ENCODE results near the gene HTR6. TPM values are rescaled to one million over a fixed set of nuclear protein-coding genes. Genes with fewer than 3 reads are reported as not detected.
"Not testable (repeated sequence)": the region's sequence is repeated elsewhere in the genome, so short reads cannot be mapped to it uniquely, and the experiment has no call there.

Gene HTR6
- total RNA-seq, 1 experiment from 2014 or later = 0.57 TPM

GRCh38 chr1:19635646-19636045 is 29.0 kb upstream of the HTR6 start:
- RAD21 ChIA-PET (ENCODE audit: low non-redundant PET in 1 of 2, low total read pairs in 2 of 2, uncharacterized antibody in 2 of 2, unreplicated experiment in 2 of 2) = no interaction called here
- no peaks in the 10 kb centered on the region for H3K36me3 ChIP-seq (ENCODE audit: control insufficient read depth in 1 of 2, insufficient read depth in 2 of 2, low read length in 2 of 2)
- H3K9me3 ChIP-seq (ENCODE audit: control insufficient read depth in 1 of 2, insufficient read depth in 1 of 2, low read depth in 1 of 2, low read length in 2 of 2) = no peaks in the 10 kb centered on the region
- no TSS peak for BruUV-seq (replicated peaks)
- H3K79me2 ChIP-seq (ENCODE audit: insufficient read depth, low read length) = no peaks in the 10 kb centered on the region
- no peaks in the 10 kb centered on the region for H3K9me2 ChIP-seq (ENCODE audit: insufficient read depth)
- peak overlapping the region; percentile 19; the same call in 1 of the 2 replicates for H3K4me2 ChIP-seq (ENCODE audit: low read length)
- no peaks in the 10 kb centered on the region for H4K20me1 ChIP-seq (ENCODE audit: insufficient read depth)
- H3K27me3 ChIP-seq (ENCODE audit: insufficient read depth, low read length) = no peaks in the 10 kb centered on the region
- no peak overlapping the region for H3K9ac ChIP-seq (ENCODE audit: low read length)
- POLR2A ChIA-PET = no interaction called here
- peaks cover 11 to 18% of the 10 kb centered on the region in 2 experiments; a peak in 3 of 4 replicates for H3K4me1 ChIP-seq (ENCODE audit: control insufficient read depth in 1 of 2, insufficient read depth in 2 of 2, low read length in 2 of 2)
- intact Hi-C loops (cut with micrococcal nuclease) = no loop called here
- no peak for DNase-seq (ENCODE audit: low read depth, low spot score)
- no peak overlapping the region for H3K4me3 ChIP-seq (replicated peaks in 1 of 2; ENCODE audit: low read depth in 1 of 2, low read length in 2 of 2)
- peak; percentile 47; the same call in 1 of the 2 replicates for ATAC-seq
- CTCF ChIA-PET = no interaction called here
- no peak overlapping the region for H3K27ac ChIP-seq (ENCODE audit: low read depth, low read length)
- H2AFZ ChIP-seq (ENCODE audit: low read depth, low read length, poor library complexity, severe bottlenecking) = no peak overlapping the region
- TF ChIP-seq POLR2A (IDR thresholded peaks at IDR 0.05; ENCODE audit: borderline replicate concordance, extremely low read depth, insufficient read depth, insufficient read length) (no peak), JUND (IDR thresholded peaks at IDR 0.05) (no peak), SRF (IDR thresholded peaks at IDR 0.05; ENCODE audit: low read depth) (no peak), POLR2AphosphoS5 (IDR thresholded peaks at IDR 0.05; ENCODE audit: low read depth, low read length) (no peak), MAX (IDR thresholded peaks at IDR 0.05) (no peak), CBX3 (IDR thresholded peaks at IDR 0.05; ENCODE audit: low read depth) (no peak)

- no peaks in the 10 kb centered on the region for H3K9me3 ChIP-seq (ENCODE audit: control insufficient read depth in 1 of 2, insufficient read depth in 1 of 2, low read depth in 1 of 2, low read length in 2 of 2)
- ATAC-seq (peak; percentile 20; the same call in 1 of the 2 replicates), DNase-seq (ENCODE audit: low read depth, low spot score) (no peak)
- no peak overlapping the region for H3K4me3 ChIP-seq (replicated peaks in 1 of 2; ENCODE audit: low read depth in 1 of 2, low read length in 2 of 2)
- intact Hi-C loops (cut with micrococcal nuclease) = no loop called here
- no peak overlapping the region for H3K9ac ChIP-seq (ENCODE audit: low read length)
- no peaks in the 10 kb centered on the region for H4K20me1 ChIP-seq (ENCODE audit: insufficient read depth)
- no peaks in the 10 kb centered on the region for H3K9me2 ChIP-seq (ENCODE audit: insufficient read depth)
- H3K4me2 ChIP-seq (ENCODE audit: low read length) = peak overlapping the region; percentile 19; the same call in 1 of the 2 replicates
- no TSS peak for BruUV-seq (replicated peaks)
- RAD21 ChIA-PET (ENCODE audit: low non-redundant PET in 1 of 2, low total read pairs in 2 of 2, uncharacterized antibody in 2 of 2, unreplicated experiment in 2 of 2) = no interaction called here
- H2AFZ ChIP-seq (ENCODE audit: low read depth, low read length, poor library complexity, severe bottlenecking) = no peak overlapping the region
- H3K79me2 ChIP-seq (ENCODE audit: insufficient read depth, low read length) = no peaks in the 10 kb centered on the region
- peaks cover 15 to 23% of the 10 kb centered on the region in 2 experiments; a peak in 3 of 4 replicates for H3K4me1 ChIP-seq (ENCODE audit: control insufficient read depth in 1 of 2, insufficient read depth in 2 of 2, low read length in 2 of 2)
- POLR2A ChIA-PET = no interaction called here
- H3K27ac ChIP-seq (ENCODE audit: low read depth, low read length) = no peak overlapping the region
- H3K36me3 ChIP-seq (ENCODE audit: control insufficient read depth in 1 of 2, insufficient read depth in 2 of 2, low read length in 2 of 2) = no peaks in the 10 kb centered on the region
- no peaks in the 10 kb centered on the region for H3K27me3 ChIP-seq (ENCODE audit: insufficient read depth, low read length)
- TF ChIP-seq CBX3 (IDR thresholded peaks at IDR 0.05; ENCODE audit: low read depth) (no peak), ZBTB33 (IDR thresholded peaks at IDR 0.05; ENCODE audit: extremely low read depth, insufficient replicate concordance, low read length) (no peak), CEBPB (IDR thresholded peaks at IDR 0.05; ENCODE audit: low read depth) (no peak), POLR2AphosphoS5 (IDR thresholded peaks at IDR 0.05; ENCODE audit: low read depth, low read length) (no peak), ZFX (IDR thresholded peaks at IDR 0.05) (no peak), ELF1 (IDR thresholded peaks at IDR 0.05; ENCODE audit: borderline replicate concordance, low read depth) (no peak)
- CTCF ChIA-PET = no interaction called here
Observed at GRCh38 chr1:19636065-19636464, 28.6 kb upstream of the HTR6 start.

GRCh38 chr1:19636749-19637148 is 27.9 kb upstream of the HTR6 start:
- not testable (repeated sequence) for ATAC-seq

More at GRCh38 chr1:19636749-19637148, 27.9 kb upstream of the HTR6 start:
- H3K9me2 ChIP-seq (ENCODE audit: insufficient read depth); H3K9ac ChIP-seq (ENCODE audit: low read length); BruUV-seq (replicated peaks); DNase-seq (ENCODE audit: low read depth, low spot score); POLR2A ChIA-PET; H3K27me3 ChIP-seq (ENCODE audit: insufficient read depth, low read length); H4K20me1 ChIP-seq (ENCODE audit: insufficient read depth); H3K27ac ChIP-seq (ENCODE audit: low read depth, low read length); H3K9me3 ChIP-seq (ENCODE audit: control insufficient read depth in 1 of 2, insufficient read depth in 1 of 2, low read depth in 1 of 2, low read length in 2 of 2); H3K36me3 ChIP-seq (ENCODE audit: control insufficient read depth in 1 of 2, insufficient read depth in 2 of 2, low read length in 2 of 2); H2AFZ ChIP-seq (ENCODE audit: low read depth, low read length, poor library complexity, severe bottlenecking); CTCF ChIA-PET; RAD21 ChIA-PET (ENCODE audit: low non-redundant PET in 1 of 2, low total read pairs in 2 of 2, uncharacterized antibody in 2 of 2, unreplicated experiment in 2 of 2); intact Hi-C loops (cut with micrococcal nuclease); H3K4me3 ChIP-seq (replicated peaks in 1 of 2; ENCODE audit: low read depth in 1 of 2, low read length in 2 of 2); H3K79me2 ChIP-seq (ENCODE audit: insufficient read depth, low read length); H3K4me2 ChIP-seq (ENCODE audit: low read length): not testable (repeated sequence)
- H3K4me1 ChIP-seq (ENCODE audit: control insufficient read depth in 1 of 2, insufficient read depth in 2 of 2, low read length in 2 of 2) = peaks cover 16 to 27% of the 10 kb centered on the region in 2 experiments; a peak in 3 of 4 replicates
